K562 (cell line): ENCODE data around the gene CECR2. TPM values are rescaled to one million over a fixed set of nuclear protein-coding genes. Genes with fewer than 3 reads are reported as not detected.

ENCODE experiments used
- ATAC-seq: fragments of 200-7000 bp; cut with Tn5 transposase; 3 replicates; pipeline ENCODE4 v1.9.1; 2020; ENCODE audit warnings: moderate library complexity
- BruUV-seq: library from RNA; stranded (reverse); fragments of 400-500 nt; replicated peaks from 2 replicates; lab custom pipeline; 2021; lab: Mats Ljungman, UMichigan
- CTCF ChIA-PET: fragments of 300-600 bp; formaldehyde crosslinking; extraction: SDS; loops from one replicate; lab custom pipeline; 2021; ENCODE audit warnings: low intra/inter-chr PET ratio; lab: Yijun Ruan, JAX
- POLR2A ChIA-PET: fragments of 300-600, 350-650 bp; sonication (Branson Sonifier 250); formaldehyde crosslinking; extraction: SDS; loops from one replicate; lab custom pipeline; 2021; ENCODE audit warnings: antibody characterized with exemption, inconsistent platforms; lab: Yijun Ruan, JAX
- DNase-seq, 4 experiments: peaks; one replicate each; pipeline versions ENCODE4 v3.0.0 to v3.0.0-alpha.2; 2011 to 2018; ENCODE audit warnings: low spot score in 3 of 4, mixed read lengths in 3 of 4; ENCODE audit errors: extremely low read depth in 1 of 4
- FAIRE-seq: peaks from 2 replicates; lab custom pipeline; 2011; peaks lifted over from hg19 to GRCh38; lab: Jason Lieb, UNC
- H2AFZ ChIP-seq: 2 replicates; pipeline ENCODE4 v1.6.0; 2011; ENCODE audit warnings: low read depth, low read length, control low read depth, inconsistent platforms
- H3K27ac ChIP-seq: fragments of 200-600 bp; 3 replicates; pipeline ENCODE4 v1.8.0; 2011; ENCODE audit warnings: low read depth, mild to moderate bottlenecking, control low read depth, inconsistent platforms, low read length, moderate library complexity, mixed read lengths; ENCODE audit errors: extremely low read depth
- H3K27me3 ChIP-seq, 2 experiments: fragments of 300-600 bp in 1 of 2; 2 replicates in 1 of 2; 3 replicates in 1 of 2; pipeline versions ENCODE4 v1.6.0 to v1.8.0; 2011; ENCODE audit warnings: inconsistent platforms in 2 of 2, low read length in 2 of 2, mild to moderate bottlenecking in 1 of 2, mixed read lengths in 1 of 2, moderate library complexity in 1 of 2; ENCODE audit not compliant: control insufficient read depth in 2 of 2, insufficient read depth in 2 of 2
- H3K36me3 ChIP-seq: fragments of 300-600 bp; 3 replicates; pipeline ENCODE4 v1.8.0; 2011; ENCODE audit warnings: mild to moderate bottlenecking, low read length, inconsistent platforms; ENCODE audit not compliant: control insufficient read depth, insufficient read depth
- H3K4me1 ChIP-seq, 2 experiments: fragments of 200-600 bp in 1 of 2; replicated peaks in 1 of 2; 2 replicates in 1 of 2; 3 replicates in 1 of 2; pipeline versions ENCODE4 v1.5.1 to v1.8.0; 2011; ENCODE audit warnings: inconsistent platforms in 2 of 2, low read length in 2 of 2, mild to moderate bottlenecking in 1 of 2, mixed read lengths in 1 of 2, moderate library complexity in 1 of 2; ENCODE audit not compliant: control insufficient read depth in 2 of 2, insufficient read depth in 2 of 2
- H3K4me2 ChIP-seq: 2 replicates; pipeline ENCODE4 v1.6.1; 2011; ENCODE audit warnings: low read length, control low read depth, inconsistent platforms, mixed read lengths; ENCODE audit not compliant: insufficient read depth
- H3K4me3 ChIP-seq: fragments of 200-600 bp; sonication (generic), shearing (Covaris generic); 2 replicates; pipeline ENCODE4 v1.5.1; 2016; ENCODE audit warnings: control low read depth, inconsistent platforms
- H3K79me2 ChIP-seq: fragments of 200-600 bp; 3 replicates; pipeline ENCODE4 v1.8.0; 2011; ENCODE audit warnings: low read length, inconsistent platforms; ENCODE audit not compliant: control insufficient read depth, insufficient read depth
- H3K9ac ChIP-seq, 2 experiments: 2 replicates each; pipeline versions ENCODE4 v1.6.0 to v1.6.1; 2011; ENCODE audit warnings: low read depth in 2 of 2, low read length in 2 of 2, control low read depth in 1 of 2, inconsistent platforms in 1 of 2, mild to moderate bottlenecking in 1 of 2, mixed read lengths in 1 of 2; ENCODE audit not compliant: insufficient read depth in 1 of 2
- H3K9me1 ChIP-seq: one replicate; pipeline ENCODE4 v1.6.0; 2011; ENCODE audit warnings: inconsistent platforms, mild to moderate bottlenecking, low read length, moderate library complexity; ENCODE audit not compliant: control insufficient read depth, insufficient read depth
- H3K9me3 ChIP-seq: replicated peaks from 2 replicates; pipeline ENCODE4 v1.5.1; 2011; ENCODE audit warnings: low read depth, low read length, inconsistent platforms; ENCODE audit not compliant: control insufficient read depth, insufficient read depth
- H4K20me1 ChIP-seq: replicated peaks from 2 replicates; pipeline ENCODE4 v1.6.1; 2011; ENCODE audit warnings: low read length, inconsistent platforms, mixed read lengths; ENCODE audit not compliant: control insufficient read depth, insufficient read depth
- CREM ChIP-seq: IDR thresholded peaks from 2 replicates; pipeline ENCODE4 v1.6.1; 2014; ENCODE audit warnings: antibody characterized with exemption, low read depth
- HDAC8 ChIP-seq: fragments of 450-650 bp; IDR thresholded peaks from 2 replicates; pipeline ENCODE4 v1.6.1; 2016; ENCODE audit warnings: mild to moderate bottlenecking, missing genetic modification characterization, moderate library complexity, missing compliant biosample characterization
- KAT8 ChIP-seq: fragments of 450-650 bp; IDR thresholded peaks from 2 replicates; pipeline ENCODE4 v1.6.1; 2016; ENCODE audit warnings: low read depth, mild to moderate bottlenecking
- RREB1 ChIP-seq: fragments of 250-450 bp; sonication (Bioruptor Pico); IDR thresholded peaks from 2 replicates; pipeline ENCODE4 v1.4.0; 2020
- SIN3B ChIP-seq: fragments of 450-650 bp; IDR thresholded peaks from 2 replicates; pipeline ENCODE4 v1.6.1; 2017; ENCODE audit warnings: low read depth, mild to moderate bottlenecking, moderate library complexity
- SRSF3 ChIP-seq: fragments of 200-400 bp; formaldehyde crosslinking; IDR thresholded peaks from 2 replicates; pipeline ENCODE4 v1.6.1; 2016; ENCODE audit warnings: mild to moderate bottlenecking, low read length, moderate library complexity; ENCODE audit not compliant: insufficient read depth
- TCF15 ChIP-seq: fragments of 250-450 bp; sonication (Bioruptor Pico); IDR thresholded peaks from 2 replicates; pipeline ENCODE4 v1.8.0; 2022; ENCODE audit warnings: moderate library complexity, mild to moderate bottlenecking, inconsistent platforms
- ZNF282 ChIP-seq: sonication (generic); formaldehyde crosslinking; IDR thresholded peaks from 2 replicates; pipeline ENCODE4 v1.8.1; 2023; ENCODE audit warnings: missing genetic modification reagents
- ZNF444 ChIP-seq: fragments of 250-450 bp; sonication (Bioruptor Pico); IDR thresholded peaks from 2 replicates; pipeline ENCODE4 v1.4.0; 2020; ENCODE audit warnings: mild to moderate bottlenecking, moderate library complexity
- ZNF639 ChIP-seq, 2 experiments: fragments of 200-800 bp in 1 of 2; sonication (Bioruptor generic) in 1 of 2; sonication (generic) in 1 of 2; formaldehyde crosslinking in 1 of 2; IDR thresholded peaks in 1 of 2; conservative IDR thresholded peaks in 1 of 2; 2 replicates each; pipeline versions ENCODE4 v1.5.0 to v1.6.1; 2016 to 2020; ENCODE audit warnings: missing compliant biosample characterization in 1 of 2, missing genetic modification characterization in 1 of 2, missing genetic modification reagents in 1 of 2
- WGBS: fragments of 100-300 bp; shearing (Covaris generic); methylation state at CpG from one replicate; pipeline ENCODE4 v1.1.6; 2016; ENCODE audit warnings: low coverage, mixed read lengths; ENCODE audit not compliant: insufficient coverage; ENCODE audit errors: missing lambda C conversion rate; 5-methylcytosine and 5-hydroxymethylcytosine counted together
- in situ Hi-C: fragments of 300-500 bp; cut with MboI; formaldehyde crosslinking; loops from 4 replicates; pipeline ENCODE4 v1.15.0; 2018; ENCODE audit warnings: inconsistent platforms, mixed read lengths
- intact Hi-C: fragments of 100-400 bp; cut with micrococcal nuclease; formaldehyde crosslinking; loops from 2 replicates; pipeline ENCODE4 v1.14.2; 2022
- polyA plus RNA-seq, 8 experiments: library from polyadenylated mRNA; depleted of rRNA in 4 of 8; stranded (reverse) in 5 of 8; unstranded in 3 of 8; fragments of >200 nt; fragmentation: Nextera tagmentation in 2 of 8; fragmentation: Illumina TruSeq in 1 of 8; extraction: Ambion mirVana in 2 of 8; extraction: Trizol in 1 of 8; gene quantifications; 2 replicates each; pipeline versions ENCODE4 v1.2.1 to v1.2.3, GENCODE V29; 2011 to 2014; ENCODE audit warnings: inconsistent platforms in 1 of 8, missing spikeins in 1 of 8
- total RNA-seq, 7 experiments: library from RNA; depleted of rRNA in 6 of 7; stranded (reverse); fragments of >200 nt in 6 of 7; fragmentation: Illumina TruSeq in 2 of 7; extraction: Trizol in 2 of 7; gene quantifications; 2 replicates each; pipeline versions ENCODE4 v1.2.1 to v1.2.3, GENCODE V29; 2011 to 2021; ENCODE audit warnings: low replicate concordance in 1 of 7

The CECR2 gene
- total and polyA plus RNA-seq, 9 of the 15 experiments (the other 6 are each of a cell fraction or from before 2014, with no cell fraction given) = 0.01 to 1.00 (median 0.27) TPM

- no peaks in the 10 kb centered on the region for H3K9me1 ChIP-seq
- no peak overlapping the region for H3K4me2 ChIP-seq
- intact Hi-C loops = no loop called here
- WGBS = 0% methylated on average over 2 of the region's 2 CpGs
- no peak overlapping the region for H3K27ac ChIP-seq
- POLR2A ChIA-PET = no interaction called here
- H3K79me2 ChIP-seq = no peaks in the 10 kb centered on the region
- CTCF ChIA-PET = no interaction called here
- no peak for TF ChIP-seq SRSF3
- no peak for TF ChIP-seq KAT8
- no peak for TF ChIP-seq ZNF282
- no peak for TF ChIP-seq CREM
- no peak for TF ChIP-seq RREB1 (CRISPR knock-in tag)
- no peak for TF ChIP-seq SIN3B
- no peak for TF ChIP-seq ZNF444 (CRISPR knock-in tag)
- TF ChIP-seq HDAC8 (tag) = no peak
- no peak for TF ChIP-seq TCF15 (CRISPR knock-in tag)
- TF ChIP-seq ZNF639 (CRISPR knock-in tag; conservative IDR thresholded peaks at IDR 0.05 in 1 of 2, IDR thresholded peaks at IDR 0.05 in 1 of 2) = no peak
- FAIRE-seq = no peak
- in situ Hi-C loops = no loop called here
- BruUV-seq = no TSS peak
- H4K20me1 ChIP-seq = no peaks in the 10 kb centered on the region; the same call in 1 of the 2 replicates
- DNase-seq = no peak
- H3K4me1 ChIP-seq = no peaks in the 10 kb centered on the region; a peak in 1 of 5 replicates
- H2AFZ ChIP-seq = no peak overlapping the region
- H3K4me3 ChIP-seq = no peak overlapping the region
- peaks cover 11 to 12% of the 10 kb centered on the region in 2 experiments for H3K27me3 ChIP-seq
- no peaks in the 10 kb centered on the region for H3K36me3 ChIP-seq
- H3K9ac ChIP-seq = no peak overlapping the region
- H3K9me3 ChIP-seq = no peaks in the 10 kb centered on the region
- no peak for ATAC-seq
These were observed 25.5 kb upstream of the CECR2 start for GRCh38 chr22:17343766-17344165.
